WTC11 (cell line): ENCODE measurements around the gene IMP3. TPM values are rescaled to one million over a fixed set of nuclear protein-coding genes. Genes with fewer than 3 reads are reported as not detected.

Experiments used
- ATAC-seq: fragments of 200-7000 bp; cut with Tn5 transposase; 2 replicates; pipeline ENCODE4 v1.10.0; 2021; ENCODE audit warnings: mild to moderate bottlenecking, moderate library complexity
- CTCF ChIA-PET: fragments of 300-600 bp; sonication (Branson Sonifier 250); formaldehyde crosslinking; loops from one replicate; lab custom pipeline; 2021; ENCODE audit warnings: antibody characterized with exemption; lab: Charles Lee
- POLR2A ChIA-PET: fragments of 350-600 bp; sonication (Branson Sonifier 250); formaldehyde crosslinking; loops from one replicate; lab custom pipeline; 2021; ENCODE audit warnings: antibody characterized with exemption; lab: Charles Lee
- DNase-seq: peaks from one replicate; pipeline ENCODE4 v3.0.0; 2021; ENCODE audit warnings: low spot score
- H3K27ac Mint-ChIP-seq: 2 replicates; pipeline ENCODE4 v1.8.0; 2021; ENCODE audit warnings: mixed read lengths
- H3K27me3 Mint-ChIP-seq: 2 replicates; pipeline ENCODE4 v1.8.0; 2021; ENCODE audit warnings: low read depth, mild to moderate bottlenecking, moderate library complexity, mixed read lengths
- H3K36me3 Mint-ChIP-seq: 2 replicates; pipeline ENCODE4 v1.8.0; 2021; ENCODE audit warnings: mixed read lengths
- H3K4me1 Mint-ChIP-seq: 2 replicates; pipeline ENCODE4 v1.8.0; 2022; ENCODE audit warnings: mixed read lengths
- H3K4me3 Mint-ChIP-seq: 2 replicates; pipeline ENCODE4 v1.8.0; 2021; ENCODE audit warnings: mild to moderate bottlenecking, moderate library complexity, mixed read lengths
- H3K9me3 Mint-ChIP-seq: 2 replicates; pipeline ENCODE4 v1.8.0; 2021; ENCODE audit warnings: mixed read lengths
- ATF1 ChIP-seq: sonication (generic); formaldehyde crosslinking; IDR thresholded peaks from 2 replicates; pipeline ENCODE4 v1.8.1; 2023; ENCODE audit warnings: mild to moderate bottlenecking, moderate library complexity, missing genetic modification reagents
- CREB1 ChIP-seq: sonication (generic); formaldehyde crosslinking; IDR thresholded peaks from 2 replicates; pipeline ENCODE4 v1.8.0; 2023; ENCODE audit warnings: mild to moderate bottlenecking, missing genetic modification reagents
- CREM ChIP-seq: sonication (generic); formaldehyde crosslinking; IDR thresholded peaks from 2 replicates; pipeline ENCODE4 v1.8.1; 2022; ENCODE audit warnings: mild to moderate bottlenecking, missing genetic modification reagents, moderate library complexity
- ESRRA ChIP-seq: sonication (generic); formaldehyde crosslinking; IDR thresholded peaks from 2 replicates; pipeline ENCODE4 v1.8.1; 2022; ENCODE audit warnings: mild to moderate bottlenecking, missing genetic modification reagents, borderline replicate concordance
- NR3C1 ChIP-seq: sonication (generic); formaldehyde crosslinking; conservative IDR thresholded peaks from 2 replicates; pipeline ENCODE4 v1.8.1; 2023; ENCODE audit warnings: low read depth, mild to moderate bottlenecking, missing genetic modification reagents
- SMAD3 ChIP-seq: sonication (generic); formaldehyde crosslinking; IDR thresholded peaks from 2 replicates; pipeline ENCODE4 v1.8.0; 2022; ENCODE audit warnings: missing genetic modification reagents, mild to moderate bottlenecking, borderline replicate concordance
- SP1 ChIP-seq: sonication (generic); formaldehyde crosslinking; conservative IDR thresholded peaks from 2 replicates; pipeline ENCODE4 v1.8.1; 2022; ENCODE audit warnings: missing genetic modification reagents
- ZNF263 ChIP-seq: sonication (generic); formaldehyde crosslinking; IDR thresholded peaks from 2 replicates; pipeline ENCODE4 v1.8.1; 2022; ENCODE audit warnings: low read depth, mild to moderate bottlenecking, moderate library complexity, missing genetic modification reagents
- ZNF396 ChIP-seq: fragments of 250-450 bp; sonication (Bioruptor Pico); IDR thresholded peaks from 2 replicates; pipeline ENCODE4 v1.8.0; 2021; ENCODE audit warnings: mild to moderate bottlenecking, moderate library complexity, borderline replicate concordance
- total RNA-seq: library from RNA; stranded (reverse); gene quantifications from 3 replicates; pipeline ENCODE4 v1.2.3, GENCODE V29; 2021
- TF ChIP-seq, protein P1 (sequence below): sonication (generic); formaldehyde crosslinking; IDR thresholded peaks from 2 replicates; pipeline ENCODE4 v1.8.0; 2023; ENCODE audit warnings: missing genetic modification reagents, mild to moderate bottlenecking, borderline replicate concordance
- TF ChIP-seq, protein P2 (sequence below): sonication (generic); formaldehyde crosslinking; IDR thresholded peaks from 2 replicates; pipeline ENCODE4 v1.8.0; 2022; ENCODE audit warnings: missing genetic modification reagents
- TF ChIP-seq, protein P3 (sequence below): sonication (generic); formaldehyde crosslinking; IDR thresholded peaks from 2 replicates; pipeline ENCODE4 v1.8.1; 2023; ENCODE audit warnings: mild to moderate bottlenecking, missing genetic modification reagents, borderline replicate concordance
- TF ChIP-seq, protein P4 (sequence below): sonication (generic); formaldehyde crosslinking; IDR thresholded peaks from 2 replicates; pipeline ENCODE4 v1.8.1; 2023; ENCODE audit warnings: mild to moderate bottlenecking, missing genetic modification reagents
- TF ChIP-seq, protein P5 (sequence below): fragments of 250-450 bp; sonication (Bioruptor Pico); IDR thresholded peaks from 2 replicates; pipeline ENCODE4 v1.8.0; 2021; ENCODE audit warnings: mild to moderate bottlenecking

The IMP3 gene
- total RNA-seq, 1 experiment from 2014 or later, result 107 TPM

DNA sequence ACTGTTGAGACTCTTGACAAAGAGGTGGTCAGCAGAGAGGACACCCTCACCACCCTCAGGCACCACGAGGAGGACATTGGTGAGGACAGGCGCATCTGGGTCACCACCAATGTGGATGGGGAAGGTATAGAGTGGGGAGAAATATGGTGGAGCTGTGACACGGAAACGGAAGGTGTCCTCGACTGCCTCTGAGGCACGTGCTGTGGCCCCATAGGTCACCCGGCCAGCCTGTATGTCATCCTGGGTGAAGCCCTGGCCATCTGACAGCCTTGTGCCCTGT is 48.2 kb upstream of the IMP3 start (continued):
- TF ChIP-seq, protein P1, sequence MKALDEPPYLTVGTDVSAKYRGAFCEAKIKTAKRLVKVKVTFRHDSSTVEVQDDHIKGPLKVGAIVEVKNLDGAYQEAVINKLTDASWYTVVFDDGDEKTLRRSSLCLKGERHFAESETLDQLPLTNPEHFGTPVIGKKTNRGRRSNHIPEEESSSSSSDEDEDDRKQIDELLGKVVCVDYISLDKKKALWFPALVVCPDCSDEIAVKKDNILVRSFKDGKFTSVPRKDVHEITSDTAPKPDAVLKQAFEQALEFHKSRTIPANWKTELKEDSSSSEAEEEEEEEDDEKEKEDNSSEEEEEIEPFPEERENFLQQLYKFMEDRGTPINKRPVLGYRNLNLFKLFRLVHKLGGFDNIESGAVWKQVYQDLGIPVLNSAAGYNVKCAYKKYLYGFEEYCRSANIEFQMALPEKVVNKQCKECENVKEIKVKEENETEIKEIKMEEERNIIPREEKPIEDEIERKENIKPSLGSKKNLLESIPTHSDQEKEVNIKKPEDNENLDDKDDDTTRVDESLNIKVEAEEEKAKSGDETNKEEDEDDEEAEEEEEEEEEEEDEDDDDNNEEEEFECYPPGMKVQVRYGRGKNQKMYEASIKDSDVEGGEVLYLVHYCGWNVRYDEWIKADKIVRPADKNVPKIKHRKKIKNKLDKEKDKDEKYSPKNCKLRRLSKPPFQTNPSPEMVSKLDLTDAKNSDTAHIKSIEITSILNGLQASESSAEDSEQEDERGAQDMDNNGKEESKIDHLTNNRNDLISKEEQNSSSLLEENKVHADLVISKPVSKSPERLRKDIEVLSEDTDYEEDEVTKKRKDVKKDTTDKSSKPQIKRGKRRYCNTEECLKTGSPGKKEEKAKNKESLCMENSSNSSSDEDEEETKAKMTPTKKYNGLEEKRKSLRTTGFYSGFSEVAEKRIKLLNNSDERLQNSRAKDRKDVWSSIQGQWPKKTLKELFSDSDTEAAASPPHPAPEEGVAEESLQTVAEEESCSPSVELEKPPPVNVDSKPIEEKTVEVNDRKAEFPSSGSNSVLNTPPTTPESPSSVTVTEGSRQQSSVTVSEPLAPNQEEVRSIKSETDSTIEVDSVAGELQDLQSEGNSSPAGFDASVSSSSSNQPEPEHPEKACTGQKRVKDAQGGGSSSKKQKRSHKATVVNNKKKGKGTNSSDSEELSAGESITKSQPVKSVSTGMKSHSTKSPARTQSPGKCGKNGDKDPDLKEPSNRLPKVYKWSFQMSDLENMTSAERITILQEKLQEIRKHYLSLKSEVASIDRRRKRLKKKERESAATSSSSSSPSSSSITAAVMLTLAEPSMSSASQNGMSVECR (CRISPR knock-in tag), result no peak
- TF ChIP-seq, protein P2, sequence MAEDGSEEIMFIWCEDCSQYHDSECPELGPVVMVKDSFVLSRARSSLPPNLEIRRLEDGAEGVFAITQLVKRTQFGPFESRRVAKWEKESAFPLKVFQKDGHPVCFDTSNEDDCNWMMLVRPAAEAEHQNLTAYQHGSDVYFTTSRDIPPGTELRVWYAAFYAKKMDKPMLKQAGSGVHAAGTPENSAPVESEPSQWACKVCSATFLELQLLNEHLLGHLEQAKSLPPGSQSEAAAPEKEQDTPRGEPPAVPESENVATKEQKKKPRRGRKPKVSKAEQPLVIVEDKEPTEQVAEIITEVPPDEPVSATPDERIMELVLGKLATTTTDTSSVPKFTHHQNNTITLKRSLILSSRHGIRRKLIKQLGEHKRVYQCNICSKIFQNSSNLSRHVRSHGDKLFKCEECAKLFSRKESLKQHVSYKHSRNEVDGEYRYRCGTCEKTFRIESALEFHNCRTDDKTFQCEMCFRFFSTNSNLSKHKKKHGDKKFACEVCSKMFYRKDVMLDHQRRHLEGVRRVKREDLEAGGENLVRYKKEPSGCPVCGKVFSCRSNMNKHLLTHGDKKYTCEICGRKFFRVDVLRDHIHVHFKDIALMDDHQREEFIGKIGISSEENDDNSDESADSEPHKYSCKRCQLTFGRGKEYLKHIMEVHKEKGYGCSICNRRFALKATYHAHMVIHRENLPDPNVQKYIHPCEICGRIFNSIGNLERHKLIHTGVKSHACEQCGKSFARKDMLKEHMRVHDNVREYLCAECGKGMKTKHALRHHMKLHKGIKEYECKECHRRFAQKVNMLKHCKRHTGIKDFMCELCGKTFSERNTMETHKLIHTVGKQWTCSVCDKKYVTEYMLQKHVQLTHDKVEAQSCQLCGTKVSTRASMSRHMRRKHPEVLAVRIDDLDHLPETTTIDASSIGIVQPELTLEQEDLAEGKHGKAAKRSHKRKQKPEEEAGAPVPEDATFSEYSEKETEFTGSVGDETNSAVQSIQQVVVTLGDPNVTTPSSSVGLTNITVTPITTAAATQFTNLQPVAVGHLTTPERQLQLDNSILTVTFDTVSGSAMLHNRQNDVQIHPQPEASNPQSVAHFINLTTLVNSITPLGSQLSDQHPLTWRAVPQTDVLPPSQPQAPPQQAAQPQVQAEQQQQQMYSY (CRISPR knock-in tag), result no peak
- TF ChIP-seq SMAD3 (CRISPR knock-in tag) (no peak), CREM (no peak), ATF1 (no peak)
- TF ChIP-seq, protein P3, sequence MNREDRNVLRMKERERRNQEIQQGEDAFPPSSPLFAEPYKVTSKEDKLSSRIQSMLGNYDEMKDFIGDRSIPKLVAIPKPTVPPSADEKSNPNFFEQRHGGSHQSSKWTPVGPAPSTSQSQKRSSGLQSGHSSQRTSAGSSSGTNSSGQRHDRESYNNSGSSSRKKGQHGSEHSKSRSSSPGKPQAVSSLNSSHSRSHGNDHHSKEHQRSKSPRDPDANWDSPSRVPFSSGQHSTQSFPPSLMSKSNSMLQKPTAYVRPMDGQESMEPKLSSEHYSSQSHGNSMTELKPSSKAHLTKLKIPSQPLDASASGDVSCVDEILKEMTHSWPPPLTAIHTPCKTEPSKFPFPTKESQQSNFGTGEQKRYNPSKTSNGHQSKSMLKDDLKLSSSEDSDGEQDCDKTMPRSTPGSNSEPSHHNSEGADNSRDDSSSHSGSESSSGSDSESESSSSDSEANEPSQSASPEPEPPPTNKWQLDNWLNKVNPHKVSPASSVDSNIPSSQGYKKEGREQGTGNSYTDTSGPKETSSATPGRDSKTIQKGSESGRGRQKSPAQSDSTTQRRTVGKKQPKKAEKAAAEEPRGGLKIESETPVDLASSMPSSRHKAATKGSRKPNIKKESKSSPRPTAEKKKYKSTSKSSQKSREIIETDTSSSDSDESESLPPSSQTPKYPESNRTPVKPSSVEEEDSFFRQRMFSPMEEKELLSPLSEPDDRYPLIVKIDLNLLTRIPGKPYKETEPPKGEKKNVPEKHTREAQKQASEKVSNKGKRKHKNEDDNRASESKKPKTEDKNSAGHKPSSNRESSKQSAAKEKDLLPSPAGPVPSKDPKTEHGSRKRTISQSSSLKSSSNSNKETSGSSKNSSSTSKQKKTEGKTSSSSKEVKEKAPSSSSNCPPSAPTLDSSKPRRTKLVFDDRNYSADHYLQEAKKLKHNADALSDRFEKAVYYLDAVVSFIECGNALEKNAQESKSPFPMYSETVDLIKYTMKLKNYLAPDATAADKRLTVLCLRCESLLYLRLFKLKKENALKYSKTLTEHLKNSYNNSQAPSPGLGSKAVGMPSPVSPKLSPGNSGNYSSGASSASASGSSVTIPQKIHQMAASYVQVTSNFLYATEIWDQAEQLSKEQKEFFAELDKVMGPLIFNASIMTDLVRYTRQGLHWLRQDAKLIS, result no peak
- TF ChIP-seq, protein P4, sequence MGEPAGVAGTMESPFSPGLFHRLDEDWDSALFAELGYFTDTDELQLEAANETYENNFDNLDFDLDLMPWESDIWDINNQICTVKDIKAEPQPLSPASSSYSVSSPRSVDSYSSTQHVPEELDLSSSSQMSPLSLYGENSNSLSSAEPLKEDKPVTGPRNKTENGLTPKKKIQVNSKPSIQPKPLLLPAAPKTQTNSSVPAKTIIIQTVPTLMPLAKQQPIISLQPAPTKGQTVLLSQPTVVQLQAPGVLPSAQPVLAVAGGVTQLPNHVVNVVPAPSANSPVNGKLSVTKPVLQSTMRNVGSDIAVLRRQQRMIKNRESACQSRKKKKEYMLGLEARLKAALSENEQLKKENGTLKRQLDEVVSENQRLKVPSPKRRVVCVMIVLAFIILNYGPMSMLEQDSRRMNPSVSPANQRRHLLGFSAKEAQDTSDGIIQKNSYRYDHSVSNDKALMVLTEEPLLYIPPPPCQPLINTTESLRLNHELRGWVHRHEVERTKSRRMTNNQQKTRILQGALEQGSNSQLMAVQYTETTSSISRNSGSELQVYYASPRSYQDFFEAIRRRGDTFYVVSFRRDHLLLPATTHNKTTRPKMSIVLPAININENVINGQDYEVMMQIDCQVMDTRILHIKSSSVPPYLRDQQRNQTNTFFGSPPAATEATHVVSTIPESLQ, result no peak

DNA sequence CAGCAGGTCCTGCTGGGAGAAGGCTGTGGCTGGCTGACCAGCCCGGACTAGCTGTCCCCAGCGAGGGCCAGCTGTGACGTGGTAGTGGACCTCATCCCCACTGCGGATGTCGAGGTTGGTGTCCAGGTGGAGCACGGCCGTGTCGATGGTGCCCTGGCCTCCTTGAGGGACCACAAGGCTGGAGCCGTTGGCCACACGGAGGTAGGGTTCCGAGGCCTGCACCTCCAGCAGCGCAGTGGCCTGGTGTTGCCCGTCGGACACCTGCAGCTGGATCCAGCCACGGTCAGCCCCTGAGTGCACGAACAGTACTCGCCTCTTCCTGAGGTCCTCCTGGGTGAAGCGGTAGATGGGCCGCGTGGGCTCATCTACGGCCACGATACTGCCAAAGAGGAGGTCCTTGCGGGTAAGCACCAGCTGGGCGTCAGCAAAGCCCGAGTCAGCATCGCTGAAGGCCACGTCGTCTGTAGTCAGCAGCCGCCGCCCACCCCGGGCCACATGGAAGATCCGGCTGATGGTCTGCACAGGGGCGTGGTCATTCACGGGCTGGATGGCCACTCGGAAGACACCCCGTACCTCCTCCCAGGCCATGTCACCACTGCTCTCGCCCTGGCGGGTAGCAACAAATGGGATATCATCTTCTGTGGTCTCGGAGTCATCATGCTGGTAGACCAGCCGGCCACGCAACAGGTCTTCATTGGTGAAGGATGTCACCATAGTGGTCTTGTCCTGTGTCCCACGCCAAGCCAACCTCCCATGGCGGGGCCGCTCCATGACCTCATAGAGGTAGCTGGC is 47.7 kb upstream of the IMP3 start:
- Mint-ChIP-seq H3K4me1 (peaks cover 13% of the 10 kb centered on the region), H3K9me3 (peaks cover 3% of the 10 kb centered on the region; the same call in 1 of the 2 replicates), H3K27me3 (peaks cover 6% of the 10 kb centered on the region; the same call in 1 of the 2 replicates), H3K27ac (no peak overlapping the region), H3K4me3 (no peak overlapping the region), H3K36me3 (peaks cover 3% of the 10 kb centered on the region; the same call in 1 of the 2 replicates)
- DNase-seq (no peak), ATAC-seq (no peak)
- CTCF ChIA-PET, result interaction anchor here (0.9 to 1.2 kb wide), 3 partner anchors 9 to 45 kb away, joined by 3 read pairs; no protein-coding TSS in a partner anchor
- POLR2A ChIA-PET, result no interaction called here
- no peak for TF ChIP-seq ZNF263 (CRISPR knock-in tag)
- TF ChIP-seq, protein P1 (CRISPR knock-in tag), result no peak
- no peak for TF ChIP-seq NR3C1
- no peak for TF ChIP-seq CREB1
- TF ChIP-seq SP1 (CRISPR knock-in tag), result no peak
- TF ChIP-seq ATF1, result no peak
- TF ChIP-seq ESRRA, result no peak
- TF ChIP-seq ZNF396 (CRISPR knock-in tag), result no peak
- TF ChIP-seq, protein P5, sequence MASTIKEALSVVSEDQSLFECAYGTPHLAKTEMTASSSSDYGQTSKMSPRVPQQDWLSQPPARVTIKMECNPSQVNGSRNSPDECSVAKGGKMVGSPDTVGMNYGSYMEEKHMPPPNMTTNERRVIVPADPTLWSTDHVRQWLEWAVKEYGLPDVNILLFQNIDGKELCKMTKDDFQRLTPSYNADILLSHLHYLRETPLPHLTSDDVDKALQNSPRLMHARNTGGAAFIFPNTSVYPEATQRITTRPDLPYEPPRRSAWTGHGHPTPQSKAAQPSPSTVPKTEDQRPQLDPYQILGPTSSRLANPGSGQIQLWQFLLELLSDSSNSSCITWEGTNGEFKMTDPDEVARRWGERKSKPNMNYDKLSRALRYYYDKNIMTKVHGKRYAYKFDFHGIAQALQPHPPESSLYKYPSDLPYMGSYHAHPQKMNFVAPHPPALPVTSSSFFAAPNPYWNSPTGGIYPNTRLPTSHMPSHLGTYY (CRISPR knock-in tag), result no peak
